ENCODE data around the gene THBS2.

DNA sequence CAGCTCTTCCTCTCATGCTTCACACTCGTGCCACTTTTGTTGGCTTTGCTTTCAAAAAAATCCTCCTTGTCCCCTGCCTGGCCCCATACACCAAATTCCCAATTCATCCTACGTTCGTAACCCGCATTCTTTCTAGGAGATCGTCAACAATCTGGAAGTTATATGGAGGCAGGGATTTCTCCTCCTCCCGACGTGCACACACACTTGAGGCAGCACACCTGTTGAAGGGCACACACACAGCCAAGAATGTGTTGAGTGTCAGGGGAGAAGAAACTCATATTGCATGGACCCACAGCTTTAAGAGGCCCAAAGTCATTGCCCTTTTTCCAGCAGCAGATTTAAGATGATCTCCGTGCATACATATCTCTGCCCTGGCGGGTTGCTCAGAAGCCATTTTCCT lies 28.9 kb downstream of the THBS2 start:
- no peak for TF ChIP-seq EZH2 (IDR thresholded peaks at IDR 0.05; ENCODE audit: low read depth)
- TF ChIP-seq, protein P1, sequence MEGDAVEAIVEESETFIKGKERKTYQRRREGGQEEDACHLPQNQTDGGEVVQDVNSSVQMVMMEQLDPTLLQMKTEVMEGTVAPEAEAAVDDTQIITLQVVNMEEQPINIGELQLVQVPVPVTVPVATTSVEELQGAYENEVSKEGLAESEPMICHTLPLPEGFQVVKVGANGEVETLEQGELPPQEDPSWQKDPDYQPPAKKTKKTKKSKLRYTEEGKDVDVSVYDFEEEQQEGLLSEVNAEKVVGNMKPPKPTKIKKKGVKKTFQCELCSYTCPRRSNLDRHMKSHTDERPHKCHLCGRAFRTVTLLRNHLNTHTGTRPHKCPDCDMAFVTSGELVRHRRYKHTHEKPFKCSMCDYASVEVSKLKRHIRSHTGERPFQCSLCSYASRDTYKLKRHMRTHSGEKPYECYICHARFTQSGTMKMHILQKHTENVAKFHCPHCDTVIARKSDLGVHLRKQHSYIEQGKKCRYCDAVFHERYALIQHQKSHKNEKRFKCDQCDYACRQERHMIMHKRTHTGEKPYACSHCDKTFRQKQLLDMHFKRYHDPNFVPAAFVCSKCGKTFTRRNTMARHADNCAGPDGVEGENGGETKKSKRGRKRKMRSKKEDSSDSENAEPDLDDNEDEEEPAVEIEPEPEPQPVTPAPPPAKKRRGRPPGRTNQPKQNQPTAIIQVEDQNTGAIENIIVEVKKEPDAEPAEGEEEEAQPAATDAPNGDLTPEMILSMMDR (conservative IDR thresholded peaks at IDR 0.05): no peak
